SK-N-SH treated with all-trans-retinoic acid at 6 μM for 48 hours (cell line): ENCODE results near the gene EHHADH.

Experiments used
- ATAC-seq: fragments of 200-7000 bp; cut with Tn5 transposase; 3 replicates; pipeline ENCODE4 v1.9.1; 2020; ENCODE audit warnings: mild to moderate bottlenecking, moderate library complexity
- ARNTL ChIP-seq: fragments of 450-650 bp; formaldehyde crosslinking; IDR thresholded peaks from 2 replicates; pipeline ENCODE4 v1.5.0; 2020; ENCODE audit warnings: low read depth, mild to moderate bottlenecking, moderate library complexity, borderline replicate concordance
- BACH2 ChIP-seq: fragments of 250-450 bp; sonication (Bioruptor Pico); IDR thresholded peaks from 2 replicates; pipeline ENCODE4 v1.9.0; 2021; ENCODE audit warnings: mild to moderate bottlenecking, borderline replicate concordance
- CSDC2 ChIP-seq: fragments of 250-450 bp; sonication (Bioruptor Pico); IDR thresholded peaks from 2 replicates; pipeline ENCODE4 v1.5.0; 2020; ENCODE audit warnings: mild to moderate bottlenecking, moderate library complexity
- ESRRG ChIP-seq: fragments of 250-450 bp; sonication (Bioruptor Pico); IDR thresholded peaks from 2 replicates; pipeline ENCODE4 v1.6.1; 2021; ENCODE audit warnings: mild to moderate bottlenecking
- GLIS3 ChIP-seq: fragments of 250-450 bp; sonication (Bioruptor Pico); IDR thresholded peaks from 2 replicates; pipeline ENCODE4 v1.5.0; 2020; ENCODE audit warnings: mild to moderate bottlenecking, moderate library complexity
- ISL1 ChIP-seq: fragments of 250-450 bp; sonication (Bioruptor Pico); IDR thresholded peaks from 2 replicates; pipeline ENCODE4 v2.1.2; 2022; ENCODE audit warnings: mild to moderate bottlenecking, moderate library complexity
- OSR1 ChIP-seq: fragments of 250-450 bp; sonication (Bioruptor Pico); IDR thresholded peaks from 2 replicates; pipeline ENCODE4 v1.8.0; 2022; ENCODE audit warnings: moderate library complexity, mild to moderate bottlenecking, inconsistent platforms
- PPARA ChIP-seq: fragments of 250-450 bp; sonication (Bioruptor Pico); IDR thresholded peaks from 2 replicates; pipeline ENCODE4 v1.5.0; 2020; ENCODE audit warnings: mild to moderate bottlenecking, borderline replicate concordance
- RARB ChIP-seq: fragments of 250-450 bp; sonication (Bioruptor Pico); IDR thresholded peaks from 2 replicates; pipeline ENCODE4 v1.8.0; 2021; ENCODE audit warnings: mild to moderate bottlenecking, moderate library complexity
- SNAI2 ChIP-seq: fragments of 250-450 bp; sonication (Bioruptor Pico); IDR thresholded peaks from 2 replicates; pipeline ENCODE4 v1.5.0; 2020; ENCODE audit warnings: mild to moderate bottlenecking, moderate library complexity
- TCF4 ChIP-seq: fragments of 250-450 bp; sonication (Bioruptor Pico); IDR thresholded peaks from 2 replicates; pipeline ENCODE4 v1.8.0; 2021; ENCODE audit warnings: mild to moderate bottlenecking, moderate library complexity, borderline replicate concordance
- TOX ChIP-seq: fragments of 250-450 bp; sonication (Bioruptor Pico); IDR thresholded peaks from 2 replicates; pipeline ENCODE4 v1.8.0; 2021; ENCODE audit warnings: mild to moderate bottlenecking, moderate library complexity, borderline replicate concordance
- ZC3H10 ChIP-seq: fragments of 250-450 bp; sonication (Bioruptor Pico); IDR thresholded peaks from 2 replicates; pipeline ENCODE4 v1.5.1; 2021; ENCODE audit warnings: mild to moderate bottlenecking, moderate library complexity
- ZFP3 ChIP-seq: fragments of 250-450 bp; sonication (Bioruptor Pico); IDR thresholded peaks from 2 replicates; pipeline ENCODE4 v1.5.0; 2020; ENCODE audit warnings: mild to moderate bottlenecking, moderate library complexity
- ZFP30 ChIP-seq: fragments of 450-650 bp; formaldehyde crosslinking; IDR thresholded peaks from 2 replicates; pipeline ENCODE4 v1.5.0; 2022; ENCODE audit warnings: mild to moderate bottlenecking, moderate library complexity
- ZNF565 ChIP-seq: fragments of 450-650 bp; formaldehyde crosslinking; conservative IDR thresholded peaks from 2 replicates; pipeline ENCODE4 v1.5.0; 2020; ENCODE audit warnings: low read depth, mild to moderate bottlenecking, moderate library complexity
- ZNF70 ChIP-seq: fragments of 450-650 bp; formaldehyde crosslinking; IDR thresholded peaks from 2 replicates; pipeline ENCODE4 v1.5.0; 2020; ENCODE audit warnings: mild to moderate bottlenecking, moderate library complexity
- ZNF8 ChIP-seq: fragments of 450-650 bp; formaldehyde crosslinking; IDR thresholded peaks from 2 replicates; pipeline ENCODE4 v1.5.0; 2020; ENCODE audit warnings: mild to moderate bottlenecking, moderate library complexity
- TF ChIP-seq, protein P1 (sequence below): fragments of 250-450 bp; sonication (Bioruptor Pico); IDR thresholded peaks from 2 replicates; pipeline ENCODE4 v1.5.0; 2020; ENCODE audit warnings: mild to moderate bottlenecking, moderate library complexity
- TF ChIP-seq, protein P2 (sequence below): fragments of 250-450 bp; sonication (Bioruptor Pico); IDR thresholded peaks from 2 replicates; pipeline ENCODE4 v1.8.0; 2020; ENCODE audit warnings: mild to moderate bottlenecking, moderate library complexity, borderline replicate concordance
- TF ChIP-seq, protein P3 (sequence below): fragments of 250-450 bp; sonication (Bioruptor Pico); IDR thresholded peaks from 2 replicates; pipeline ENCODE4 v1.5.1; 2021; ENCODE audit warnings: mild to moderate bottlenecking, moderate library complexity
- TF ChIP-seq, protein P4 (sequence below): fragments of 250-450 bp; sonication (Bioruptor Pico); IDR thresholded peaks from 2 replicates; pipeline ENCODE4 v1.5.1; 2020; ENCODE audit warnings: low read depth, mild to moderate bottlenecking, moderate library complexity

The EHHADH gene

DNA sequence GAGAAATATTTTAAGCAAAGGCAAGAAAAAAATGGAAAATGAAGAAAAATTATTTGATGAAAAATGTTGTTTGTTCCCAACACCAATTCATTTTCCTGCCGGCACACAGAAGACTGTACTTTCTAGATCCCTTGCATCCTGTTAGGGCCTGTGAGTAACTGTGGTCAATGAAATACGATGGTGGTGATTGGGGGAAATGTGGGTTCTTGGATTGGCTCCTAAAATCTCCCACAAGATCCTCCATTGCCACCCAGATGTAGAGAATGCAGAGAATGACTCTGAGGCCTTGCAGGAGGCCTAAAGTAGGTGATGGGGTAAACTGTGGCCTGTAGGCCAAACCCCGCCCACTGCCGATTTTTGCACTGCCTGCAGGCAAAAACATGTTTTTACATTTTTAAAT, 54.6 kb downstream of the EHHADH start:
- no peak for TF ChIP-seq CSDC2 (CRISPR knock-in tag)
- TF ChIP-seq ZNF70 (CRISPR knock-in tag) = no peak
- TF ChIP-seq, protein P1, sequence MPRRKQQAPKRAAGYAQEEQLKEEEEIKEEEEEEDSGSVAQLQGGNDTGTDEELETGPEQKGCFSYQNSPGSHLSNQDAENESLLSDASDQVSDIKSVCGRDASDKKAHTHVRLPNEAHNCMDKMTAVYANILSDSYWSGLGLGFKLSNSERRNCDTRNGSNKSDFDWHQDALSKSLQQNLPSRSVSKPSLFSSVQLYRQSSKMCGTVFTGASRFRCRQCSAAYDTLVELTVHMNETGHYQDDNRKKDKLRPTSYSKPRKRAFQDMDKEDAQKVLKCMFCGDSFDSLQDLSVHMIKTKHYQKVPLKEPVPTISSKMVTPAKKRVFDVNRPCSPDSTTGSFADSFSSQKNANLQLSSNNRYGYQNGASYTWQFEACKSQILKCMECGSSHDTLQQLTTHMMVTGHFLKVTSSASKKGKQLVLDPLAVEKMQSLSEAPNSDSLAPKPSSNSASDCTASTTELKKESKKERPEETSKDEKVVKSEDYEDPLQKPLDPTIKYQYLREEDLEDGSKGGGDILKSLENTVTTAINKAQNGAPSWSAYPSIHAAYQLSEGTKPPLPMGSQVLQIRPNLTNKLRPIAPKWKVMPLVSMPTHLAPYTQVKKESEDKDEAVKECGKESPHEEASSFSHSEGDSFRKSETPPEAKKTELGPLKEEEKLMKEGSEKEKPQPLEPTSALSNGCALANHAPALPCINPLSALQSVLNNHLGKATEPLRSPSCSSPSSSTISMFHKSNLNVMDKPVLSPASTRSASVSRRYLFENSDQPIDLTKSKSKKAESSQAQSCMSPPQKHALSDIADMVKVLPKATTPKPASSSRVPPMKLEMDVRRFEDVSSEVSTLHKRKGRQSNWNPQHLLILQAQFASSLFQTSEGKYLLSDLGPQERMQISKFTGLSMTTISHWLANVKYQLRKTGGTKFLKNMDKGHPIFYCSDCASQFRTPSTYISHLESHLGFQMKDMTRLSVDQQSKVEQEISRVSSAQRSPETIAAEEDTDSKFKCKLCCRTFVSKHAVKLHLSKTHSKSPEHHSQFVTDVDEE (CRISPR knock-in tag) = no peak
- TF ChIP-seq, protein P2, sequence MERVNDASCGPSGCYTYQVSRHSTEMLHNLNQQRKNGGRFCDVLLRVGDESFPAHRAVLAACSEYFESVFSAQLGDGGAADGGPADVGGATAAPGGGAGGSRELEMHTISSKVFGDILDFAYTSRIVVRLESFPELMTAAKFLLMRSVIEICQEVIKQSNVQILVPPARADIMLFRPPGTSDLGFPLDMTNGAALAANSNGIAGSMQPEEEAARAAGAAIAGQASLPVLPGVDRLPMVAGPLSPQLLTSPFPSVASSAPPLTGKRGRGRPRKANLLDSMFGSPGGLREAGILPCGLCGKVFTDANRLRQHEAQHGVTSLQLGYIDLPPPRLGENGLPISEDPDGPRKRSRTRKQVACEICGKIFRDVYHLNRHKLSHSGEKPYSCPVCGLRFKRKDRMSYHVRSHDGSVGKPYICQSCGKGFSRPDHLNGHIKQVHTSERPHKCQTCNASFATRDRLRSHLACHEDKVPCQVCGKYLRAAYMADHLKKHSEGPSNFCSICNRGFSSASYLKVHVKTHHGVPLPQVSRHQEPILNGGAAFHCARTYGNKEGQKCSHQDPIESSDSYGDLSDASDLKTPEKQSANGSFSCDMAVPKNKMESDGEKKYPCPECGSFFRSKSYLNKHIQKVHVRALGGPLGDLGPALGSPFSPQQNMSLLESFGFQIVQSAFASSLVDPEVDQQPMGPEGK (CRISPR knock-in tag) = no peak
- no peak for TF ChIP-seq ARNTL (CRISPR knock-in tag)
- TF ChIP-seq TOX (CRISPR knock-in tag) = no peak
- TF ChIP-seq ESRRG (CRISPR knock-in tag) = no peak
- no peak for TF ChIP-seq BACH2 (CRISPR knock-in tag)
- no peak for TF ChIP-seq PPARA (CRISPR knock-in tag)
- TF ChIP-seq ZFP3 (CRISPR knock-in tag) = no peak
- TF ChIP-seq OSR1 (CRISPR knock-in tag) = no peak
- TF ChIP-seq TCF4 = no peak
- TF ChIP-seq SNAI2 (CRISPR knock-in tag) = no peak
- TF ChIP-seq GLIS3 = no peak
- TF ChIP-seq RARB = no peak
- no peak for TF ChIP-seq ZFP30
- no peak for ATAC-seq

DNA sequence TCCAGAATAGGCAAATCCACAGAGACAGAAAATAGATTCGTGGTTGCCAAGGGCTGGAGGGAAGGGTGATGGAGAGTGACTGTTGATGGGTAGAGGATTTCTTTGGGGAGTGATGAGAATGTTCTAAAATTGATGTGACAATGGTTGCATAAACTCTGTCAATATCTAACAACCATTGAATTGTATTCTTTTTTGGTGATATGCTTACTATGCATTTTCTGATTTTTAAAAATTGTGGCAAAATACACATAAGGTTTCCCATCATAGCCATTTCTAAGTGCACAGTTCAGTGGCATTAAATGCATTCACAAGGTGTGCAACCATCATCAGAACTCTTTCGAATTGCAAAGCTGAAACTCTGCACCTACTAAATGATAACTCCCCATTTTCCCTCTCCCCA, 56.8 kb downstream of the EHHADH start:
- no peak for ATAC-seq
- TF ChIP-seq ZFP3 (CRISPR knock-in tag) (no peak), CSDC2 (CRISPR knock-in tag) (no peak), ZNF70 (CRISPR knock-in tag) (no peak), TCF4 (no peak), RARB (no peak), ZNF565 (CRISPR knock-in tag) (no peak), OSR1 (CRISPR knock-in tag) (no peak), ZNF8 (no peak), ZFP30 (no peak), BACH2 (CRISPR knock-in tag) (no peak)
- TF ChIP-seq, protein P3, sequence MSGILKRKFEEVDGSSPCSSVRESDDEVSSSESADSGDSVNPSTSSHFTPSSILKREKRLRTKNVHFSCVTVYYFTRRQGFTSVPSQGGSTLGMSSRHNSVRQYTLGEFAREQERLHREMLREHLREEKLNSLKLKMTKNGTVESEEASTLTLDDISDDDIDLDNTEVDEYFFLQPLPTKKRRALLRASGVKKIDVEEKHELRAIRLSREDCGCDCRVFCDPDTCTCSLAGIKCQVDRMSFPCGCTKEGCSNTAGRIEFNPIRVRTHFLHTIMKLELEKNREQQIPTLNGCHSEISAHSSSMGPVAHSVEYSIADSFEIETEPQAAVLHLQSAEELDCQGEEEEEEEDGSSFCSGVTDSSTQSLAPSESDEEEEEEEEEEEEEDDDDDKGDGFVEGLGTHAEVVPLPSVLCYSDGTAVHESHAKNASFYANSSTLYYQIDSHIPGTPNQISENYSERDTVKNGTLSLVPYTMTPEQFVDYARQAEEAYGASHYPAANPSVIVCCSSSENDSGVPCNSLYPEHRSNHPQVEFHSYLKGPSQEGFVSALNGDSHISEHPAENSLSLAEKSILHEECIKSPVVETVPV (CRISPR knock-in tag) = no peak
- TF ChIP-seq, protein P1 (CRISPR knock-in tag) = no peak
- TF ChIP-seq, protein P4, sequence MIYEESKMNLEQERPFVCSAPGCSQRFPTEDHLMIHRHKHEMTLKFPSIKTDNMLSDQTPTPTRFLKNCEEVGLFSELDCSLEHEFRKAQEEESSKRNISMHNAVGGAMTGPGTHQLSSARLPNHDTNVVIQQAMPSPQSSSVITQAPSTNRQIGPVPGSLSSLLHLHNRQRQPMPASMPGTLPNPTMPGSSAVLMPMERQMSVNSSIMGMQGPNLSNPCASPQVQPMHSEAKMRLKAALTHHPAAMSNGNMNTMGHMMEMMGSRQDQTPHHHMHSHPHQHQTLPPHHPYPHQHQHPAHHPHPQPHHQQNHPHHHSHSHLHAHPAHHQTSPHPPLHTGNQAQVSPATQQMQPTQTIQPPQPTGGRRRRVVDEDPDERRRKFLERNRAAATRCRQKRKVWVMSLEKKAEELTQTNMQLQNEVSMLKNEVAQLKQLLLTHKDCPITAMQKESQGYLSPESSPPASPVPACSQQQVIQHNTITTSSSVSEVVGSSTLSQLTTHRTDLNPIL = no peak
- TF ChIP-seq, all 23 proteins: peak for 0

DNA sequence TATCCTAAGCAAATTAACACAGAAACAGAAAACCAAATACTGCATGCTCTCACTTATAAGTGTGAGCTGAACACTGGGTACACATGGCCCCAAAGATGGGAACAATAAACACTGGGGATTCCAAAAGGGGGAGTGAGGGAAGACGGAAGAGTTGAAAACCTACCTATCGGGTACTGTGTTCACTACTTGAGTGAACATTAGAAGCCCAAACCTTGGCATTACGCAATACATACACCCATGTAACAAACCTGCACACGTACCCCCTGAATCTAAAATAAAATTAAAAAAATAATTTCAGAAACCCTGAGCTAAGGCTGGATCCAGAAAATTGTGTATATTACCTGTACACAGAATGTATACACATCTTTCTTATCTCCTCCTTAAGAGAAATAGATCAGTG, 58.2 kb downstream of the EHHADH start:
- ATAC-seq = no peak
- TF ChIP-seq ZC3H10 (CRISPR knock-in tag) (no peak), ZFP3 (CRISPR knock-in tag) (no peak), ZNF565 (CRISPR knock-in tag) (no peak), ISL1 (CRISPR knock-in tag) (no peak), TOX (CRISPR knock-in tag) (no peak), SNAI2 (CRISPR knock-in tag) (no peak), GLIS3 (no peak), ZNF8 (no peak)
- TF ChIP-seq, all 23 proteins: peak for 0
